Sigmoid colon (tissue), 7 donors: ENCODE results near the gene CPNE1. TPM values are rescaled to one million over a fixed set of nuclear protein-coding genes. Genes with fewer than 3 reads are reported as not detected.

Experiments
- DNase-seq: peaks from one replicate; pipeline ENCODE4 v3.0.0-alpha.2; 2019
- H3K27ac ChIP-seq, 4 donors: fragments of 200-600 bp; sonication (generic); one replicate each; pipeline ENCODE4 v1.5.1; 2016 to 2019; ENCODE audit warnings: mild to moderate bottlenecking in 1 of 4
- H3K27me3 ChIP-seq, 3 donors: fragments of 200-600 bp; sonication (generic); one replicate each; pipeline ENCODE4 v1.5.1; 2019; ENCODE audit warnings: mild to moderate bottlenecking in 1 of 3
- H3K36me3 ChIP-seq, 4 donors: fragments of 200-600 bp; sonication (generic); one replicate each; pipeline ENCODE4 v1.5.1; 2016 to 2019
- H3K4me1 ChIP-seq, 4 donors: fragments of 200-600 bp; sonication (generic); one replicate each; pipeline ENCODE4 v1.5.1; 2017 to 2019
- H3K4me3 ChIP-seq, 4 donors: fragments of 200-600 bp; sonication (generic); one replicate each; pipeline ENCODE4 v1.5.1; 2017 to 2019; ENCODE audit warnings: mild to moderate bottlenecking in 2 of 4, moderate library complexity in 1 of 4
- H3K9me3 ChIP-seq, 4 donors: fragments of 200-600 bp in 3 of 4; sonication (generic) in 3 of 4; one replicate each; pipeline versions ENCODE4 v1.5.1 to v1.6.1; 2013 to 2019
- CTCF ChIP-seq, 4 experiments: fragments of 450-650 bp in 3 of 4; fragments of 200-600 bp in 1 of 4; IDR thresholded peaks; one replicate each; pipeline ENCODE4 v1.5.1; 2016 to 2019; ENCODE audit warnings: antibody characterized with exemption in 4 of 4, mild to moderate bottlenecking in 3 of 4, moderate library complexity in 2 of 4
- EP300 ChIP-seq, 4 donors: sonication (generic); formaldehyde crosslinking; IDR thresholded peaks; one replicate each; pipeline ENCODE4 v1.6.1; 2017; ENCODE audit warnings: antibody characterized with exemption in 4 of 4
- POLR2A ChIP-seq, 2 donors: fragments of 450-650 bp; IDR thresholded peaks; one replicate each; pipeline ENCODE4 v1.6.1; 2016; ENCODE audit warnings: antibody characterized with exemption in 2 of 2, mild to moderate bottlenecking in 2 of 2, moderate library complexity in 2 of 2
- POLR2AphosphoS5 ChIP-seq, 4 donors: sonication (generic); formaldehyde crosslinking; IDR thresholded peaks; one replicate each; pipeline ENCODE4 v1.6.1; 2017; ENCODE audit warnings: antibody characterized with exemption in 4 of 4
- WGBS, 2 donors: extraction: QIAGEN DNeasy Blood & Tissue Kit; methylation state at CpG; one replicate each; pipeline ENCODE4 v1.1.7; 2013; 5-methylcytosine and 5-hydroxymethylcytosine counted together
- intact Hi-C: fragments of 100-400 bp; cut with DNase I; formaldehyde crosslinking; loops from one replicate; pipeline ENCODE4 v1.15.1; 2023
- polyA plus RNA-seq, 3 donors: library from polyadenylated mRNA; stranded (reverse); fragments of 200-250 nt; gene quantifications; one replicate each; pipeline ENCODE4 v1.2.3, GENCODE V29; 2013
- total RNA-seq, 4 donors: library from RNA; depleted of rRNA; stranded (reverse); fragments of >200 nt; gene quantifications; one replicate each; pipeline ENCODE4 v1.1.0, GENCODE V29; 2016
- donor health status: healthy with polysubstance abuse.
- donor health status: Bipolar disorder and iron deficiency.
- donor health status: healthy.

CPNE1 gene
- total and polyA plus RNA-seq, 7 donors: 56.5 to 156 (median 76.8) TPM

- TF ChIP-seq POLR2AphosphoS5 (IDR thresholded peaks at IDR 0.05) (no peak), EP300 (IDR thresholded peaks at IDR 0.05) (no peak), CTCF (IDR thresholded peaks at IDR 0.05) (no peak), POLR2A (IDR thresholded peaks at IDR 0.05) (no peak)
- Histone ChIP-seq H3K27me3 (peaks cover 0 to 22% (median 5%) of the 10 kb centered on the region in 3 donors), H3K4me3 (no peak overlapping the region), H3K9me3 (no peaks in the 10 kb centered on the region), H3K36me3 (no peaks in the 10 kb centered on the region), H3K27ac (no peak overlapping the region), H3K4me1 (peaks cover 0 to 6% (median 5%) of the 10 kb centered on the region in 4 donors)
- intact Hi-C loops: no loop called here
- 43 to 71% methylated on average over 7 of the region's 7 CpGs for WGBS, 2 donors
- DNase-seq: no peak
These were observed 68.8 kb downstream of the CPNE1 start for GRCh38 chr20:35595901-35596300.

DNA sequence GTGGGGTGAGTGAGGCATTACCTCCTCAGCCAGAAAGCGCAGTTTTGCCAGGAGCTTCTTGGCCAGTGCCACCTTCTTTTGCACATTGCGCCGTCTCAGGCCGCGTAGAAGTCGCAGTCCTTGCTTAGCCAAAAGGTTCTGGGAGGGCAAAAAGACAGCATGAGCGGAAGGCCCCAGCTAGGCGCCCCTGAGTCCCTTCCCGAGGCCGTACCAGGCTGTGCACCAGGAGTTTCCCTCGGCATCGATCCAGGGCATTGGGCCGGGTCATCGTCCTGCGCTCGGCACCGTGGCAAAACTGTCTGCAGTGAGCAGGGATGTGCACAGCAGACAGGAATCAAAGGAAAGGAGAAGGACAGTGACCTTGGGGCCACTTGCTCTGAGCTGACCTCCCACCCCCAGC, 69.2 kb downstream of the CPNE1 start:
- no peak for TF ChIP-seq CTCF (IDR thresholded peaks at IDR 0.05)
- no peak for TF ChIP-seq EP300 (IDR thresholded peaks at IDR 0.05)
- no peak for TF ChIP-seq POLR2AphosphoS5 (IDR thresholded peaks at IDR 0.05)
- no peak for TF ChIP-seq POLR2A (IDR thresholded peaks at IDR 0.05)
- Histone ChIP-seq H3K9me3 (no peaks in the 10 kb centered on the region), H3K4me3 (no peak overlapping the region), H3K27me3 (peaks cover 0 to 18% (median 5%) of the 10 kb centered on the region in 3 donors), H3K36me3 (no peaks in the 10 kb centered on the region), H3K4me1 (peaks cover 0 to 2% (median under 1%) of the 10 kb centered on the region in 4 donors), H3K27ac (no peak overlapping the region)
- 62 to 93% methylated on average over 17 of the region's 17 CpGs for WGBS, 2 donors
- intact Hi-C loops: no loop called here
- DNase-seq: no peak

GRCh38 chr20:35592339-35592974, 72.2 kb downstream of the CPNE1 start:
- Histone ChIP-seq H3K27me3 (no peaks in the 10 kb centered on the region), H3K27ac (no peak overlapping the region), H3K4me1 (no peaks in the 10 kb centered on the region), H3K9me3 (no peaks in the 10 kb centered on the region), H3K36me3 (no peaks in the 10 kb centered on the region), H3K4me3 (no peak overlapping the region)
- DNase-seq: no peak
- 7 to 22% methylated on average over 2 of the region's 2 CpGs for WGBS, 2 donors
- intact Hi-C loops: no loop called here
- TF ChIP-seq EP300 (IDR thresholded peaks at IDR 0.05) (no peak), POLR2AphosphoS5 (IDR thresholded peaks at IDR 0.05) (no peak), POLR2A (IDR thresholded peaks at IDR 0.05) (no peak), CTCF (IDR thresholded peaks at IDR 0.05) (no peak)

DNA sequence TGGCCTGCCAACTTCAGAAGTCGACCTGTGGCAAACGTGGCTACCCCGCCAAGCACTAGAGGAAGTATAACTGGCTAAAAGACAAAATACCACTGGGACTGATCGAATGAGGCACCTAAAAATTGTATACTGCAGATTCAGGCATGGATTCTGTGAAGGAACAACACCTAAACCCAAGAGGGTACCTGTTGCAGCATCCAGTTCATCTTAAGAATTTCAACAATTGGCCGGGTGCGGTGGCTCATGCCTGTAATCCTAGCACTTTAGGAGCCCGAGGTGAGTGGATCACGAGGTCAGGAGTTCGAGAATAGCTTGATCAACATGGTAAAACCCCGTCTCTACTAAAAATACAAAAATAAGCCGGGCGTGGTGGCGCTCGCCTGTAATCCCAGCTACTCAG, 76.3 kb downstream of the CPNE1 start:
- Histone ChIP-seq H3K27ac (no peak overlapping the region), H3K36me3 (no peaks in the 10 kb centered on the region), H3K4me3 (no peak overlapping the region), H3K27me3 (no peaks in the 10 kb centered on the region), H3K9me3 (no peaks in the 10 kb centered on the region), H3K4me1 (no peaks in the 10 kb centered on the region)
- intact Hi-C loops: no loop called here
- 85 to 91% methylated on average over 14 of the region's 14 CpGs for WGBS, 2 donors
- no peak for DNase-seq
- TF ChIP-seq POLR2A (IDR thresholded peaks at IDR 0.05) (no peak), EP300 (IDR thresholded peaks at IDR 0.05) (no peak), POLR2AphosphoS5 (IDR thresholded peaks at IDR 0.05) (no peak), CTCF (IDR thresholded peaks at IDR 0.05) (no peak)

DNA sequence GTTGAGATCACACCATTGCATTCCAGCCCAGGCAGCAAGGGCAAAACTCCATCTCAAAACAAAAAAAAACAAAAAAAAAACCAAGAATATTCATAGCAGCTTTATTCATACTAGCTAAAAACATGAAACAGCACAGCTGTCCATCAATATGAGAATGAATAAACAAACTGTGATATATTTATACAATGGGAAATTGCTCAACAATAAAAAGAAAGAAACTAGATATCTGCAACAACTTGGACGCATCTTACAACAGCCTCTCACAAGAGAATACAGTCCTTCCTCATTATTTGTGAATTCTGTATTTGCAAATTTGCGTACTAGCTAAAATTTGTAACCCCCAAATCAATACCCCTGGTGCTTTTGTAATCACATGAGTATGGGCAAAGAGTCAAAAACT, 77.3 kb downstream of the CPNE1 start:
- H3K4me1 ChIP-seq: no peaks in the 10 kb centered on the region
- no peak overlapping the region for H3K27ac ChIP-seq
- H3K27me3 ChIP-seq: no peaks in the 10 kb centered on the region
- intact Hi-C loops: no loop called here
- no peak for TF ChIP-seq POLR2A (IDR thresholded peaks at IDR 0.05)
- TF ChIP-seq EP300 (IDR thresholded peaks at IDR 0.05): no peak
- TF ChIP-seq CTCF (IDR thresholded peaks at IDR 0.05): no peak
- no peak overlapping the region for H3K4me3 ChIP-seq
- no peak for DNase-seq
- 59 to 76% methylated on average over 2 of the region's 2 CpGs for WGBS, 2 donors
- H3K9me3 ChIP-seq: no peaks in the 10 kb centered on the region
- H3K36me3 ChIP-seq: no peaks in the 10 kb centered on the region
